Measurements from ENCODE around the gene CLPTM1.
"Not testable (repeated sequence)": the region's sequence is repeated elsewhere in the genome, so short reads cannot be mapped to it uniquely, and the experiment has no call there.

CLPTM1 gene, protein sequence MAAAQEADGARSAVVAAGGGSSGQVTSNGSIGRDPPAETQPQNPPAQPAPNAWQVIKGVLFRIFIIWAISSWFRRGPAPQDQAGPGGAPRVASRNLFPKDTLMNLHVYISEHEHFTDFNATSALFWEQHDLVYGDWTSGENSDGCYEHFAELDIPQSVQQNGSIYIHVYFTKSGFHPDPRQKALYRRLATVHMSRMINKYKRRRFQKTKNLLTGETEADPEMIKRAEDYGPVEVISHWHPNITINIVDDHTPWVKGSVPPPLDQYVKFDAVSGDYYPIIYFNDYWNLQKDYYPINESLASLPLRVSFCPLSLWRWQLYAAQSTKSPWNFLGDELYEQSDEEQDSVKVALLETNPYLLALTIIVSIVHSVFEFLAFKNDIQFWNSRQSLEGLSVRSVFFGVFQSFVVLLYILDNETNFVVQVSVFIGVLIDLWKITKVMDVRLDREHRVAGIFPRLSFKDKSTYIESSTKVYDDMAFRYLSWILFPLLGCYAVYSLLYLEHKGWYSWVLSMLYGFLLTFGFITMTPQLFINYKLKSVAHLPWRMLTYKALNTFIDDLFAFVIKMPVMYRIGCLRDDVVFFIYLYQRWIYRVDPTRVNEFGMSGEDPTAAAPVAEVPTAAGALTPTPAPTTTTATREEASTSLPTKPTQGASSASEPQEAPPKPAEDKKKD

DNA sequence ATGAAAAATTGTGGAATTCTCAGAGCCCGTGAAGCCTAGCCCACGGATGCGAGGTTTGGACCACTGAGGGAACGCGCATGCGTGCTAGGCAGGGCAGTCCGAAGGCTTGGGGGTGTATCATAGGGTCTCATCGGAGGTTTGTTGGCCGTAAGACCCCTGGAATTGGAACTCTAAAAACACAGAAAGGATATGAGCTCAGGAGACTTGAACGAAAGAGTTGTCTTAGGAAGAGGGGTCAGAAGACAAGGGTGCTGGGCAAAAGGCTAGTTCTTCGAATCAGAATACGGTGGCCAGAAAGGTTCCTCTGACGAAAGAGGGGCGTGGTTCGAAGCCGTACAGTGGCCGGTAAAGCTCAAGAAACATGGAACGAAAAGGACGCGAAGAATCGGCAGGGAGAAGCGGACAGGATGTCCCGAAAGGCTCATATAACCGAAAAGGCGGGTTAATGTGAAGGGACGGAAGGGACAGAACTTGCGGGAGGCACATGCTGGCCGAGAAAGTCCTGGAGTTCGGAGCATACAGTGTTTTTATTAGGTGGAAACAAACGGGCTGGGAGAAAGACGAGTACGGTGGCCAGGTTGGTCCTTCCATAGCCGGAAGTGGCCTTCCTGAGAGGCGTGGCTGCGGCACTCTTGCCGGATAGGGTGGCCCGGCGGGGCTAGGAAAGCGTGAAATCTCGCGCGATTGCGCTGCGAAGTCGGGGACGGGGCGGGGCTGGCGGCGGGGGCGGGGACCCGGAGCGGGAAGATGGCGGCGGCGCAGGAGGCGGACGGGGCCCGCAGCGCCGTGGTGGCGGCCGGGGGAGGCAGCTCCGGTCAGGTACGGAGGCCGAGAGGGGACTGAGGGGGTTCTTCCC, at the start of gene CLPTM1:
Gene CLPTM1 (plus strand): TSS at position 732 of the 856 bp plus-strand sequence. CDS start 16 bp downstream, at position 748.
- peak within 1 kb of the TSS; percentile 100 for H3K4me3 ChIP-seq (ENCODE audit: low read depth, low read length)
- H3K79me2 ChIP-seq (ENCODE audit: control insufficient read depth, insufficient read depth, low read length, unreplicated experiment): peaks cover 52% of the 10 kb centered on the region
- H3K4me1 ChIP-seq (ENCODE audit: control insufficient read depth, insufficient read depth, low read length, unreplicated experiment): peaks cover 11% of the 10 kb centered on the region
- H3K27ac ChIP-seq (ENCODE audit: low read depth, low read length): peak within 1 kb of the TSS; percentile 96
- H3K36me3 ChIP-seq (ENCODE audit: insufficient read depth, low read length): no peaks in the 10 kb centered on the region
- H2AFZ ChIP-seq (ENCODE audit: low read length, unreplicated experiment): peak within 1 kb of the TSS; percentile 95
- no peaks in the 10 kb centered on the region for H3K27me3 ChIP-seq (ENCODE audit: insufficient read depth, low read length)

DNA sequence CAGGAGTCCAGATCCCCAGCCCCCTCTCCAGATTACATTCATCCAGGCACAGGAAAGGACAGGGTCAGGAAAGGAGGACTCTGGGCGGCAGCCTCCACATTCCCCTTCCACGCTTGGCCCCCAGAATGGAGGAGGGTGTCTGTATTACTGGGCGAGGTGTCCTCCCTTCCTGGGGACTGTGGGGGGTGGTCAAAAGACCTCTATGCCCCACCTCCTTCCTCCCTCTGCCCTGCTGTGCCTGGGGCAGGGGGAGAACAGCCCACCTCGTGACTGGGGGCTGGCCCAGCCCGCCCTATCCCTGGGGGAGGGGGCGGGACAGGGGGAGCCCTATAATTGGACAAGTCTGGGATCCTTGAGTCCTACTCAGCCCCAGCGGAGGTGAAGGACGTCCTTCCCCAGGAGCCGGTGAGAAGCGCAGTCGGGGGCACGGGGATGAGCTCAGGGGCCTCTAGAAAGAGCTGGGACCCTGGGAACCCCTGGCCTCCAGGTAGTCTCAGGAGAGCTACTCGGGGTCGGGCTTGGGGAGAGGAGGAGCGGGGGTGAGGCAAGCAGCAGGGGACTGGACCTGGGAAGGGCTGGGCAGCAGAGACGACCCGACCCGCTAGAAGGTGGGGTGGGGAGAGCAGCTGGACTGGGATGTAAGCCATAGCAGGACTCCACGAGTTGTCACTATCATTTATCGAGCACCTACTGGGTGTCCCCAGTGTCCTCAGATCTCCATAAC, 49.6 kb upstream of the CLPTM1 start, which contains the start of gene APOE:
Gene APOE (plus strand): TSS at position 360 of the 724 bp plus-strand sequence. CDS start 829 bp downstream, outside the sequence.
- Histone ChIP-seq H3K27ac (ENCODE audit: low read depth, low read length) (no peak within 1 kb of the TSS), H3K4me1 (ENCODE audit: control insufficient read depth, insufficient read depth, low read length, unreplicated experiment) (no peaks in the 10 kb centered on the region), H3K27me3 (ENCODE audit: insufficient read depth, low read length) (no peaks in the 10 kb centered on the region), H3K4me3 (ENCODE audit: low read depth, low read length) (peak within 1 kb of the TSS; percentile 66), H2AFZ (ENCODE audit: low read length, unreplicated experiment) (no peak within 1 kb of the TSS), H3K79me2 (ENCODE audit: control insufficient read depth, insufficient read depth, low read length, unreplicated experiment) (no peaks in the 10 kb centered on the region), H3K36me3 (ENCODE audit: insufficient read depth, low read length) (no peaks in the 10 kb centered on the region)

DNA sequence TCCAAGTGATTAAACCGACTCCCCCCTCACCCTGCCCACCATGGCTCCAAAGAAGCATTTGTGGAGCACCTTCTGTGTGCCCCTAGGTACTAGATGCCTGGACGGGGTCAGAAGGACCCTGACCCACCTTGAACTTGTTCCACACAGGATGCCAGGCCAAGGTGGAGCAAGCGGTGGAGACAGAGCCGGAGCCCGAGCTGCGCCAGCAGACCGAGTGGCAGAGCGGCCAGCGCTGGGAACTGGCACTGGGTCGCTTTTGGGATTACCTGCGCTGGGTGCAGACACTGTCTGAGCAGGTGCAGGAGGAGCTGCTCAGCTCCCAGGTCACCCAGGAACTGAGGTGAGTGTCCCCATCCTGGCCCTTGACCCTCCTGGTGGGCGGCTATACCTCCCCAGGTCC, 47.6 kb upstream of the CLPTM1 start:
- Histone ChIP-seq H3K79me2 (ENCODE audit: control insufficient read depth, insufficient read depth, low read length, unreplicated experiment) (no peaks in the 10 kb centered on the region), H3K4me3 (ENCODE audit: low read depth, low read length) (no peak overlapping the region), H3K36me3 (ENCODE audit: insufficient read depth, low read length) (no peaks in the 10 kb centered on the region), H2AFZ (ENCODE audit: low read length, unreplicated experiment) (no peak overlapping the region), H3K4me1 (ENCODE audit: control insufficient read depth, insufficient read depth, low read length, unreplicated experiment) (peaks cover 3% of the 10 kb centered on the region), H3K27me3 (ENCODE audit: insufficient read depth, low read length) (no peaks in the 10 kb centered on the region), H3K27ac (ENCODE audit: low read depth, low read length) (no peak overlapping the region)

DNA sequence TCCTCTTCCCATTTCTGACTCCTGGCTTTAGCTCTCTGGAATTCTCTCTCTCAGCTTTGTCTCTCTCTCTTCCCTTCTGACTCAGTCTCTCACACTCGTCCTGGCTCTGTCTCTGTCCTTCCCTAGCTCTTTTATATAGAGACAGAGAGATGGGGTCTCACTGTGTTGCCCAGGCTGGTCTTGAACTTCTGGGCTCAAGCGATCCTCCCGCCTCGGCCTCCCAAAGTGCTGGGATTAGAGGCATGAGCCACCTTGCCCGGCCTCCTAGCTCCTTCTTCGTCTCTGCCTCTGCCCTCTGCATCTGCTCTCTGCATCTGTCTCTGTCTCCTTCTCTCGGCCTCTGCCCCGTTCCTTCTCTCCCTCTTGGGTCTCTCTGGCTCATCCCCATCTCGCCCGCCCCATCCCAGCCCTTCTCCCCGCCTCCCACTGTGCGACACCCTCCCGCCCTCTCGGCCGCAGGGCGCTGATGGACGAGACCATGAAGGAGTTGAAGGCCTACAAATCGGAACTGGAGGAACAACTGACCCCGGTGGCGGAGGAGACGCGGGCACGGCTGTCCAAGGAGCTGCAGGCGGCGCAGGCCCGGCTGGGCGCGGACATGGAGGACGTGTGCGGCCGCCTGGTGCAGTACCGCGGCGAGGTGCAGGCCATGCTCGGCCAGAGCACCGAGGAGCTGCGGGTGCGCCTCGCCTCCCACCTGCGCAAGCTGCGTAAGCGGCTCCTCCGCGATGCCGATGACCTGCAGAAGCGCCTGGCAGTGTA, 46.9 kb upstream of the CLPTM1 start:
- H3K4me1 ChIP-seq (ENCODE audit: control insufficient read depth, insufficient read depth, low read length, unreplicated experiment): peaks cover 3% of the 10 kb centered on the region
- H3K27me3 ChIP-seq (ENCODE audit: insufficient read depth, low read length): no peaks in the 10 kb centered on the region
- H3K27ac ChIP-seq (ENCODE audit: low read depth, low read length): no peak overlapping the region
- no peaks in the 10 kb centered on the region for H3K79me2 ChIP-seq (ENCODE audit: control insufficient read depth, insufficient read depth, low read length, unreplicated experiment)
- H2AFZ ChIP-seq (ENCODE audit: low read length, unreplicated experiment): no peak overlapping the region
- H3K4me3 ChIP-seq (ENCODE audit: low read depth, low read length): no peak overlapping the region
- no peaks in the 10 kb centered on the region for H3K36me3 ChIP-seq (ENCODE audit: insufficient read depth, low read length)

DNA sequence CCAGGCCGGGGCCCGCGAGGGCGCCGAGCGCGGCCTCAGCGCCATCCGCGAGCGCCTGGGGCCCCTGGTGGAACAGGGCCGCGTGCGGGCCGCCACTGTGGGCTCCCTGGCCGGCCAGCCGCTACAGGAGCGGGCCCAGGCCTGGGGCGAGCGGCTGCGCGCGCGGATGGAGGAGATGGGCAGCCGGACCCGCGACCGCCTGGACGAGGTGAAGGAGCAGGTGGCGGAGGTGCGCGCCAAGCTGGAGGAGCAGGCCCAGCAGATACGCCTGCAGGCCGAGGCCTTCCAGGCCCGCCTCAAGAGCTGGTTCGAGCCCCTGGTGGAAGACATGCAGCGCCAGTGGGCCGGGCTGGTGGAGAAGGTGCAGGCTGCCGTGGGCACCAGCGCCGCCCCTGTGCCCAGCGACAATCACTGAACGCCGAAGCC, 46.3 kb upstream of the CLPTM1 start:
- Histone ChIP-seq H3K36me3 (ENCODE audit: insufficient read depth, low read length) (no peaks in the 10 kb centered on the region), H3K27me3 (ENCODE audit: insufficient read depth, low read length) (no peaks in the 10 kb centered on the region), H3K79me2 (ENCODE audit: control insufficient read depth, insufficient read depth, low read length, unreplicated experiment) (no peaks in the 10 kb centered on the region), H3K4me1 (ENCODE audit: control insufficient read depth, insufficient read depth, low read length, unreplicated experiment) (peaks cover 3% of the 10 kb centered on the region), H3K27ac (ENCODE audit: low read depth, low read length) (no peak overlapping the region), H3K4me3 (ENCODE audit: low read depth, low read length) (no peak overlapping the region), H2AFZ (ENCODE audit: low read length, unreplicated experiment) (no peak overlapping the region)

DNA sequence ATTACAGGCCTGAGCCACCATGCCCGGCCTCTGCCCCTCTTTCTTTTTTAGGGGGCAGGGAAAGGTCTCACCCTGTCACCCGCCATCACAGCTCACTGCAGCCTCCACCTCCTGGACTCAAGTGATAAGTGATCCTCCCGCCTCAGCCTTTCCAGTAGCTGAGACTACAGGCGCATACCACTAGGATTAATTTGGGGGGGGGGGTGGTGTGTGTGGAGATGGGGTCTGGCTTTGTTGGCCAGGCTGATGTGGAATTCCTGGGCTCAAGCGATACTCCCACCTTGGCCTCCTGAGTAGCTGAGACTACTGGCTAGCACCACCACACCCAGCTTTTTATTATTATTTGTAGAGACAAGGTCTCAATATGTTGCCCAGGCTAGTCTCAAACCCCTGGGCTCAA, 45.4 kb upstream of the CLPTM1 start:
- Histone ChIP-seq H3K27ac (ENCODE audit: low read depth, low read length) (no peak overlapping the region), H3K79me2 (ENCODE audit: control insufficient read depth, insufficient read depth, low read length, unreplicated experiment) (no peaks in the 10 kb centered on the region), H3K4me3 (ENCODE audit: low read depth, low read length) (no peak overlapping the region), H3K4me1 (ENCODE audit: control insufficient read depth, insufficient read depth, low read length, unreplicated experiment) (peaks cover 3% of the 10 kb centered on the region), H3K27me3 (ENCODE audit: insufficient read depth, low read length) (no peaks in the 10 kb centered on the region), H2AFZ (ENCODE audit: low read length, unreplicated experiment) (no peak overlapping the region), H3K36me3 (ENCODE audit: insufficient read depth, low read length) (no peaks in the 10 kb centered on the region)

DNA sequence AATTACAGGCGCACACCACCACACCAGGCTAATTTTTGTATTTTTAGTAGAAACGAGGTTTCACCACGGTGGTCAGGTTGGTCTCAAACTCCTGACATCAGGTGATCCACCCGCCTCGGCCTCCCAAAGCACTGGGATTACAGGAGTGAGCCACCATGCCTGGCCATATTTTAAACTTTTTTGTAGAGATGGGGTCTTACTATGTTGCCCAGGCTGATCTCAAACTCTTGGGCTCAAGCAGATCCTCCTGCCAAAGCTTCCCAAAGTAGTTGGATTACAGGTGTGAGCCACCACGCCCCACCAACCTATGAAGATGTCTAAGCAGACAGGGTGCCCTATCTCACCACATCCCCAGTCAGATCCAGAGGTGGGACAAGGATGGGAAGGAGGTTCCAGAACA, 43.3 kb upstream of the CLPTM1 start:
- not testable (repeated sequence) for H3K79me2 ChIP-seq (ENCODE audit: control insufficient read depth, insufficient read depth, low read length, unreplicated experiment); H2AFZ ChIP-seq (ENCODE audit: low read length, unreplicated experiment); H3K27me3 ChIP-seq (ENCODE audit: insufficient read depth, low read length); H3K36me3 ChIP-seq (ENCODE audit: insufficient read depth, low read length); H3K4me3 ChIP-seq (ENCODE audit: low read depth, low read length); H3K27ac ChIP-seq (ENCODE audit: low read depth, low read length); H3K4me1 ChIP-seq (ENCODE audit: control insufficient read depth, insufficient read depth, low read length, unreplicated experiment)

DNA sequence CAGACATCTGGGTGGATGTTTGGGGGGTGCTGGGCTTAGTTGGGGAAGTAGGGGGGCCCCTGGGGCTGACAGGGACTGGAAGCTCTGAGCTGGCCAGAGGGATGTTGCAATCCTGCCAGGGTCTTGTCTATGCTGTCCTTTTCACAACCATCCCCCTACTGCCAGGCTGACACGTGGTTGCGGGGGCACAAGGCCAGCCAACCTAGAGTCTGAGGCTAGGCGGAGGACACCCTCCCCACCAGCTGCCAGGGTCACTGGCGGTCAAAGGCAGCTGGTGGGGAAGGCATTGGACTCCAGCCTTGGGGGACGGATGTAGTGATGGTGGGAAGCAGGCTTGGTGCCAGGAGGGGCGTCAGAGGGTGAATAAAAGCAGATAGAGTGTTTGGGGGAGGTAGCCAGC, 42.3 kb upstream of the CLPTM1 start:
- Histone ChIP-seq H3K4me3 (ENCODE audit: low read depth, low read length) (no peak overlapping the region), H3K4me1 (ENCODE audit: control insufficient read depth, insufficient read depth, low read length, unreplicated experiment) (peaks cover 3% of the 10 kb centered on the region), H3K79me2 (ENCODE audit: control insufficient read depth, insufficient read depth, low read length, unreplicated experiment) (no peaks in the 10 kb centered on the region), H3K27me3 (ENCODE audit: insufficient read depth, low read length) (no peaks in the 10 kb centered on the region), H2AFZ (ENCODE audit: low read length, unreplicated experiment) (no peak overlapping the region), H3K36me3 (ENCODE audit: insufficient read depth, low read length) (no peaks in the 10 kb centered on the region), H3K27ac (ENCODE audit: low read depth, low read length) (no peak overlapping the region)

DNA sequence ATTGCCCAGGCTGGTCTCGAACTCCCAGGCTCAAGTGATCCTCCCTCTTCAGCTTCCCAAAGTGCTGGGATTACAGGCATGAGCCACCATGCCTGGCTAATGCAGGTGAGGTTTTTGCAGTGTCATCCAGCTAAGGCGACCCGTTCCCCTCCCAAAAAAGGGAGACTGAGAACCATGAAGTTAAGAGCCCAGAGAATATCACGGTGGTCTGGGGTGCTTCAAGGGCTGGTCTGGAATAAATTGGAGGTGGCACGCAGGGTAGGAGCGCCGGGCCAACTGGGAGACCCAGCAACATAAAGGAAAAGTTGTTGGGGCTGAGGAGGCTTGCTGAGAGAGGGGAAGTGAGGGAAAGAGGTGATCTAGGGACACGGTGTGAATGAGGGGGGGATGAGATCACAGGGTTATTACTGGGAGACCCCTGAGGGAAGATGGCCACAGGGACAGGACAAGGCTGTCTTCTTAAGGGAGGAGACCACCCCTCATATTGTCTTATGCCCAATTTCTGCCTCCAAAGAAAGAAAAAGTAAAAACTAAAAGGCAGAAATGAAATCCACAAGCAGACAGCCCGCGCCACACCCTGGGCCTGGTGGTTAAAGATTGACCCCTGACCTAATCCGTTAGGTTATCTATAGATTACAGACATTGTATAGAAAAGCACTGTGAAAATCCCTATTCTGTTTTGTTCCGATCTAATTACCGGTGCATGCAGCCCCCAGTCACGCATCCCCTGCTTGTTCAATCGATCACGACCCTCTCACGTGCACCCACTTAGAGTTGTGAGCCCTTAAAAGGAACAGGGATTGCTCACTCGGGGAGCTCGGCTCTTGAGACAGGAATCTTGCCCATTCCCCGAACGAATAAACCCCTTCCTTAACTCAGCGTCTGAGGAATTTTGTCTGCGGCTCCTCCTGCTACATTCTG, 41.4 kb upstream of the CLPTM1 start:
- not testable (repeated sequence) for H2AFZ ChIP-seq (ENCODE audit: low read length, unreplicated experiment); H3K4me1 ChIP-seq (ENCODE audit: control insufficient read depth, insufficient read depth, low read length, unreplicated experiment); H3K4me3 ChIP-seq (ENCODE audit: low read depth, low read length); H3K27me3 ChIP-seq (ENCODE audit: insufficient read depth, low read length); H3K27ac ChIP-seq (ENCODE audit: low read depth, low read length); H3K36me3 ChIP-seq (ENCODE audit: insufficient read depth, low read length); H3K79me2 ChIP-seq (ENCODE audit: control insufficient read depth, insufficient read depth, low read length, unreplicated experiment)
